Measurements from ENCODE around the gene SH2D5.
A peak's percentile ranks its signal among the peaks of the same experiment; 100 is the strongest.

SH2D5 gene

GRCh38 chr1:20739225-20739624 is 6.7 kb upstream of the SH2D5 start:
- H3K4me3 Mint-ChIP-seq, result no peak overlapping the region
- H3K4me1 Mint-ChIP-seq, result no peaks in the 10 kb centered on the region
- no peaks in the 10 kb centered on the region for H3K9me3 Mint-ChIP-seq
- peaks cover 4% of the 10 kb centered on the region for H3K27me3 Mint-ChIP-seq (ENCODE audit: low read depth, poor library complexity)
- H3K36me3 Mint-ChIP-seq (ENCODE audit: low read depth), result peaks cover 45% of the 10 kb centered on the region
- no peak for DNase-seq
- peak overlapping the region; percentile 40 for H3K27ac Mint-ChIP-seq
- TF ChIP-seq CTCF (IDR thresholded peaks at IDR 0.05), result no peak

- Mint-ChIP-seq H3K4me3 (no peak overlapping the region), H3K27ac (no peak overlapping the region), H3K4me1 (peaks cover 11% of the 10 kb centered on the region), H3K27me3 (ENCODE audit: low read depth, poor library complexity) (peaks cover 35% of the 10 kb centered on the region), H3K9me3 (no peaks in the 10 kb centered on the region), H3K36me3 (ENCODE audit: low read depth) (peaks cover 19% of the 10 kb centered on the region)
- TF ChIP-seq CTCF (IDR thresholded peaks at IDR 0.05), result no peak
- no peak for DNase-seq
Measured at GRCh38 chr1:20735581-20736111, 3.1 kb upstream of the SH2D5 start.

GRCh38 chr1:20733360-20733975 is 965 bp upstream of the SH2D5 start:
- Mint-ChIP-seq H3K9me3 (no peaks in the 10 kb centered on the region), H3K36me3 (ENCODE audit: low read depth) (peaks cover 14% of the 10 kb centered on the region), H3K27me3 (ENCODE audit: low read depth, poor library complexity) (peaks cover 56% of the 10 kb centered on the region), H3K4me1 (peaks cover 21% of the 10 kb centered on the region), H3K4me3 (peak overlapping the region; percentile 83), H3K27ac (no peak overlapping the region)
- no peak for TF ChIP-seq CTCF (IDR thresholded peaks at IDR 0.05)
- no peak for DNase-seq

DNA sequence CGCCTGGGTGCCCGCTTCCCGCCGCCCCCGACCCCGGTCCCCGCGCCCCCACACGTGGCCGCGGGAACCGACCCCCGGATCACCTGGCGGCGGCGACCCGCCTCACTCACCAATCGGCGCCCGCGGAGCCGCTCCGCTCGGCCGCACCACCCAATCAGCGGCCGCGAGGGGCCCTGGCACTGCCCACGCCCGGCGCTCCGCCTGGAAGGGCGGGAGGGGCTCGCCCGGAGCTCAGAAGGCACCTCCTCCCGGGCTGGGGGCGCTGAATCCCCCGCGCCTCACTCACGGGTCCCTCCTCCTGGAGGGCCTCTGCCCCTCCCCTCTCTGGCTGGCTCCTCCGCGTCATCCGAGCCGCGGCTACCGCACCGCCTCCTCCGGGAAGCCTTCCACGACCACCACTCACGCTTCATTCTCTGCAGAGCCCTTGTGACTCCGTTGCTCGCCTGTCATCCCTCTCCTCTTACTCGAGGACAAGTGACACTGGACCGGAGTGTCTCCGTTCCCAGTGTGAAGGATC is 374 bp downstream of the SH2D5 start:
- Mint-ChIP-seq H3K36me3 (ENCODE audit: low read depth) (peaks cover 2% of the 10 kb centered on the region), H3K9me3 (no peaks in the 10 kb centered on the region), H3K4me1 (peaks cover 27% of the 10 kb centered on the region), H3K27ac (no peak overlapping the region), H3K4me3 (peak overlapping the region; percentile 83), H3K27me3 (ENCODE audit: low read depth, poor library complexity) (peaks cover 67% of the 10 kb centered on the region)
- TF ChIP-seq CTCF (IDR thresholded peaks at IDR 0.05), result no peak
- DNase-seq, result peak; percentile 83

DNA sequence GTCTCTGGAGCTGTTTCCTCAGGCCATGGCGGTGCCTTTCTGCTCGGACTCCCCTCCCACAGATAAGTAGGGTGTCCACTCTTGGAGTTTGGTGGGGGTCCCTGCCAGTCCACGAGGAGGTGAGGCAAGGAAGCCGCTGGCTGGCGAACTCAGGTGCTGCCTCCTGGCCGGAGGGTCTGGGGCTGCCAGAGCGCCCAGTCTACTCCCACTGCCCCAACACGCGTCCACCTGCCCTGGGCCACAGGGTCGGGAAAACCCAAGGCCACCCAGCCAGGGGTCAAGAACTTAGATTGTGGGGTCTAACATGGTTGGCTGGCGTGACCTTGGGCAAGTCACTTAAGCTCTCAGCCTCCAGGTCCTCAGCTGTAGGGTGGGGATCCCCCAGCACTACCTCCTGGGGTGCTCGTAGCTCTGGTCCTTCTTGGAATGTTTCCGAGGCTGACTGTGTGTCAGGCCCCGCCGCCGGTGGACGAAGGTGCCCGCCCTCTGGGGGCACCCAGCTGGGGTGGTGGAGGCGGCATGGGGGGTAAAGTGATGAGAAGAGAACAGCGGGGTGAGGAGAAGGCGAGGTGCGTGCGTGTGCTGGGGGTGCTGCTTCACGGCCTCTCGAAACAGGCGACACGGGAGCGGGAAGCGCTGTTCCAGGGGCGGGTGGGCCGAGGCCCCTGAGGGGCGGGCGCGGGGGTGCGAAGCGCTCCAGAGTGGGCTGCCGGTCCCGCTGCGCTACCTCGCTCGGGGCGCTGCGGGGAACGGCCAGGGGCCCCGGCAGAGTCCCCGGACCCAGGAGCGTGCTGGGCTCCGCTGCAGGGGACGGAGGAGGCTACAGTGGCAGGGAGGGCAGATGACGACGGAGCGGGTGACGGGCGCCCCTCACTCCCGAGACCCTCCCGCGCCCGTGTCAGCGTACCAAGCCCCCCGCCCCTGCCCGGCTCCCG is 1.2 kb downstream of the SH2D5 start:
- H3K27ac Mint-ChIP-seq, result no peak overlapping the region
- H3K27me3 Mint-ChIP-seq (ENCODE audit: low read depth, poor library complexity), result peaks cover 67% of the 10 kb centered on the region
- no peaks in the 10 kb centered on the region for H3K9me3 Mint-ChIP-seq
- DNase-seq, result no peak
- H3K36me3 Mint-ChIP-seq (ENCODE audit: low read depth), result no peaks in the 10 kb centered on the region
- H3K4me1 Mint-ChIP-seq, result peaks cover 27% of the 10 kb centered on the region
- peak overlapping the region; percentile 70 for H3K4me3 Mint-ChIP-seq
- no peak for TF ChIP-seq CTCF (IDR thresholded peaks at IDR 0.05)

Data from nephron progenitor cell (in vitro differentiated cells).